CD1c-positive myeloid dendritic cell (primary cell): ENCODE measurements around the gene SCARB2.

ENCODE experiments used
- DNase-seq: peaks from one replicate; pipeline ENCODE4 v3.0.0-alpha.2; 2016; ENCODE audit errors: extremely low spot score

The SCARB2 gene

GRCh38 chr4:76199664-76200211, 13.9 kb downstream of the SCARB2 start:
- DNase-seq = peak; percentile 80

GRCh38 chr4:76198411-76199237, 15.0 kb downstream of the SCARB2 start:
- DNase-seq = peak; percentile 88

GRCh38 chr4:76197971-76198410, 15.6 kb downstream of the SCARB2 start:
- peak; percentile 73 for DNase-seq

GRCh38 chr4:76197031-76197743, 16.4 kb downstream of the SCARB2 start:
- no peak for DNase-seq

GRCh38 chr4:76196376-76196775, 17.2 kb downstream of the SCARB2 start:
- no peak for DNase-seq

- DNase-seq = no peak
These were observed 18.3 kb downstream of the SCARB2 start for GRCh38 chr4:76195326-76195725.

- peak; percentile 94 for DNase-seq
These were observed 19.3 kb downstream of the SCARB2 start for GRCh38 chr4:76194325-76194724.

GRCh38 chr4:76192236-76192635, 21.4 kb downstream of the SCARB2 start:
- DNase-seq = peak; percentile 56

GRCh38 chr4:76188557-76188956, 25.1 kb downstream of the SCARB2 start:
- no peak for DNase-seq

GRCh38 chr4:76188149-76188548, 25.5 kb downstream of the SCARB2 start:
- DNase-seq = no peak

GRCh38 chr4:76187152-76187551, 26.5 kb downstream of the SCARB2 start:
- no peak for DNase-seq

GRCh38 chr4:76182463-76182862, 31.2 kb downstream of the SCARB2 start:
- no peak for DNase-seq

GRCh38 chr4:76179398-76180318, 34.0 kb downstream of the SCARB2 start:
- peak; percentile 87 for DNase-seq

GRCh38 chr4:76178296-76178695, 35.3 kb downstream of the SCARB2 start:
- no peak for DNase-seq

GRCh38 chr4:76177709-76178108, 35.9 kb downstream of the SCARB2 start:
- no peak for DNase-seq

GRCh38 chr4:76175336-76175735, 38.3 kb downstream of the SCARB2 start:
- DNase-seq = no peak

- DNase-seq = no peak
These were observed 39.4 kb downstream of the SCARB2 start for GRCh38 chr4:76174216-76174615.

GRCh38 chr4:76168688-76169087, 44.9 kb downstream of the SCARB2 start:
- DNase-seq = no peak

GRCh38 chr4:76166480-76166879, 47.1 kb downstream of the SCARB2 start:
- no peak for DNase-seq

- DNase-seq = no peak
These were observed 53.3 kb downstream of the SCARB2 start for GRCh38 chr4:76160355-76160754.

- no peak for DNase-seq
These were observed 57.0 kb downstream of the SCARB2 start for GRCh38 chr4:76156635-76157034.

- DNase-seq = no peak
These were observed 57.6 kb downstream of the SCARB2 start for GRCh38 chr4:76155979-76156378.
